ENCODE results near the gene ASCC1. TPM values are rescaled to one million over a fixed set of nuclear protein-coding genes. Genes with fewer than 3 reads are reported as not detected.
A peak's percentile ranks its signal among the peaks of the same experiment; 100 is the strongest.

ASCC1 gene
- total and polyA plus RNA-seq, 7 donors: 15.3 to 37.0 (median 19.3) TPM

- DNase-seq: no peak
- Histone ChIP-seq H3K4me1 (peaks cover 9% of the 10 kb centered on the region), H3K27ac (no peak overlapping the region), H3K36me3 (ENCODE audit: insufficient read depth in 1 of 2, low read depth in 1 of 2) (peaks cover 0 to 66% of the 10 kb centered on the region in 2 donors), H3K4me3 (no peak overlapping the region), H3K9me3 (no peaks in the 10 kb centered on the region), H3K27me3 (ENCODE audit: insufficient read depth in 3 of 3, low read length in 2 of 3) (no peaks in the 10 kb centered on the region)
- no peak for ATAC-seq
- intact Hi-C loops (cut with DNase I): no loop called here
- no peak for TF ChIP-seq CTCF (IDR thresholded peaks at IDR 0.05)
- 95 to 99% (median 99%) methylated on average over 3 of the region's 3 CpGs for WGBS, 3 donors
Observed at GRCh38 chr10:72200883-72201282, 15.2 kb downstream of the ASCC1 start.

GRCh38 chr10:72194949-72195348 lies 21.1 kb downstream of the ASCC1 start:
- no peaks in the 10 kb centered on the region for H3K27me3 ChIP-seq (ENCODE audit: insufficient read depth in 3 of 3, low read length in 2 of 3)
- DNase-seq (no peak), ATAC-seq (no peak)
- H3K9me3 ChIP-seq: no peaks in the 10 kb centered on the region
- no peaks in the 10 kb centered on the region for H3K4me1 ChIP-seq
- H3K27ac ChIP-seq: no peak overlapping the region
- 95 to 100% (median 96%) methylated on average over 2 of the region's 2 CpGs for WGBS, 3 donors
- peaks cover 0 to 70% of the 10 kb centered on the region in 2 donors for H3K36me3 ChIP-seq (ENCODE audit: insufficient read depth in 1 of 2, low read depth in 1 of 2)
- H3K4me3 ChIP-seq: no peak overlapping the region
- intact Hi-C loops (cut with DNase I): no loop called here
- TF ChIP-seq CTCF (IDR thresholded peaks at IDR 0.05): no peak

GRCh38 chr10:72186982-72187330 lies 29.1 kb downstream of the ASCC1 start:
- H3K4me3 ChIP-seq: no peak overlapping the region
- ATAC-seq (peak in 2 of 4 donors; percentile 26 to 30), DNase-seq (no peak)
- H3K27me3 ChIP-seq (ENCODE audit: insufficient read depth in 3 of 3, low read length in 2 of 3): no peaks in the 10 kb centered on the region
- peaks cover 7% of the 10 kb centered on the region for H3K4me1 ChIP-seq
- peak overlapping the region; percentile 74 for H3K27ac ChIP-seq
- no peak for TF ChIP-seq CTCF (IDR thresholded peaks at IDR 0.05)
- 71 to 79% (median 79%) methylated on average over 3 of the region's 3 CpGs for WGBS, 3 donors
- peaks cover 9% of the 10 kb centered on the region for H3K9me3 ChIP-seq
- intact Hi-C loops (cut with DNase I): no loop called here
- H3K36me3 ChIP-seq (ENCODE audit: insufficient read depth in 1 of 2, low read depth in 1 of 2): peaks cover 0 to 13% of the 10 kb centered on the region in 2 donors

- intact Hi-C loops (cut with DNase I): no loop called here
- H3K27ac ChIP-seq: peak overlapping the region; percentile 74
- no peak for DNase-seq
- WGBS, 3 donors: 51 to 68% (median 52%) methylated on average over 6 to 7 of the region's 7 CpGs
- H3K9me3 ChIP-seq: peaks cover 9% of the 10 kb centered on the region
- no peak for TF ChIP-seq CTCF (IDR thresholded peaks at IDR 0.05)
- no peaks in the 10 kb centered on the region for H3K27me3 ChIP-seq (ENCODE audit: insufficient read depth in 3 of 3, low read length in 2 of 3)
- peaks cover 0 to 17% of the 10 kb centered on the region in 2 donors for H3K36me3 ChIP-seq (ENCODE audit: insufficient read depth in 1 of 2, low read depth in 1 of 2)
- peaks cover 7% of the 10 kb centered on the region for H3K4me1 ChIP-seq
- ATAC-seq: peak in 3 of 4 donors; percentile 68 to 88 (median 75)
- peak overlapping the region; percentile 35 for H3K4me3 ChIP-seq
Observed at GRCh38 chr10:72186258-72186981, 29.7 kb downstream of the ASCC1 start.

- DNase-seq: no peak
- ATAC-seq: no peak
- H3K27me3 ChIP-seq (ENCODE audit: insufficient read depth in 3 of 3, low read length in 2 of 3): no peaks in the 10 kb centered on the region
- no peak for TF ChIP-seq CTCF (IDR thresholded peaks at IDR 0.05)
- peaks cover 9% of the 10 kb centered on the region for H3K9me3 ChIP-seq
- 99 to 100% (median 100%) methylated on average over 2 of the region's 2 CpGs for WGBS, 3 donors
- H3K36me3 ChIP-seq (ENCODE audit: insufficient read depth in 1 of 2, low read depth in 1 of 2): peaks cover 0 to 11% of the 10 kb centered on the region in 2 donors
- no peak overlapping the region for H3K27ac ChIP-seq
- intact Hi-C loops (cut with DNase I): no loop called here
- no peak overlapping the region for H3K4me3 ChIP-seq
- peaks cover 7% of the 10 kb centered on the region for H3K4me1 ChIP-seq
Observed at GRCh38 chr10:72184156-72184555, 31.9 kb downstream of the ASCC1 start.

All from psoas muscle (tissue), 8 donors.